SKM-1 (cell line): ENCODE data around the gene CDON.

Source experiments
- DNase-seq: peaks from one replicate; lab custom pipeline; 2025; ENCODE audit not compliant: unreplicated experiment; lab: John Stamatoyannopoulos, UW

The CDON gene

GRCh38 chr11:125945011-125945796 is 117.5 kb downstream of the CDON start:
- DNase-seq: no peak

DNA sequence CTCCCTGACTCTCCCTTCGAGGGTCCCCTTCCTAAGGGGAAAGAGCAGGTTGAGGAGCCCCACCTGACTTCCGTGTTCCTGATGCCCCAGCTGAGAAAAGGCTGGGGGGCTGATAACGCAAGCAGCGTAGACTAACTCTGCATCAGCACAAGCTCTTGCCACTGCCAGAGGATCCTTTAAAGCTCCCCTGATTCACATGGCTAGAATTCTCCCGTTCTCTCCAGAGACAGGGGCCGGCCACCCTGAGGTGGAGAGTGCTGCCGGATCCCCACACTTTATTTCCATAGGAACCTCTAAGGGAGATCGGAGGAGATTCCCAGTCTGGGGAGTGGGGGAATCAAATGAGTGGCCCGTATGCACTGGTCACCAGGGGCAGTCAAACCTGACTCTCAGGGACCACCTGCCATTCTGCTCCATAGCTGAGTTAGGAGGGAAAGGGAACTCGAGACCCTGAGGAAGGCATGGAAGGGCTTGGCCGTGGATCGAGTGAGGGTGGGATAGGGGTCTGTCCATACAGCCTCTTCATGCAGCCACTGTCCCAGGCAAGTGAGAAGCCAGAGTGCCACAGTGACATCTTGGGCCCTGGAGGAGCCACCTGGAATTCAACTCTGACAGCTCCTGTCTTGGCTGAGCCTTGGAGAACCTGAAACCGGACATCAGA is 118.2 kb downstream of the CDON start:
- no peak for DNase-seq

GRCh38 chr11:125943661-125944349 is 118.9 kb downstream of the CDON start:
- DNase-seq: no peak

GRCh38 chr11:125942771-125943428 is 119.8 kb downstream of the CDON start:
- no peak for DNase-seq

DNA sequence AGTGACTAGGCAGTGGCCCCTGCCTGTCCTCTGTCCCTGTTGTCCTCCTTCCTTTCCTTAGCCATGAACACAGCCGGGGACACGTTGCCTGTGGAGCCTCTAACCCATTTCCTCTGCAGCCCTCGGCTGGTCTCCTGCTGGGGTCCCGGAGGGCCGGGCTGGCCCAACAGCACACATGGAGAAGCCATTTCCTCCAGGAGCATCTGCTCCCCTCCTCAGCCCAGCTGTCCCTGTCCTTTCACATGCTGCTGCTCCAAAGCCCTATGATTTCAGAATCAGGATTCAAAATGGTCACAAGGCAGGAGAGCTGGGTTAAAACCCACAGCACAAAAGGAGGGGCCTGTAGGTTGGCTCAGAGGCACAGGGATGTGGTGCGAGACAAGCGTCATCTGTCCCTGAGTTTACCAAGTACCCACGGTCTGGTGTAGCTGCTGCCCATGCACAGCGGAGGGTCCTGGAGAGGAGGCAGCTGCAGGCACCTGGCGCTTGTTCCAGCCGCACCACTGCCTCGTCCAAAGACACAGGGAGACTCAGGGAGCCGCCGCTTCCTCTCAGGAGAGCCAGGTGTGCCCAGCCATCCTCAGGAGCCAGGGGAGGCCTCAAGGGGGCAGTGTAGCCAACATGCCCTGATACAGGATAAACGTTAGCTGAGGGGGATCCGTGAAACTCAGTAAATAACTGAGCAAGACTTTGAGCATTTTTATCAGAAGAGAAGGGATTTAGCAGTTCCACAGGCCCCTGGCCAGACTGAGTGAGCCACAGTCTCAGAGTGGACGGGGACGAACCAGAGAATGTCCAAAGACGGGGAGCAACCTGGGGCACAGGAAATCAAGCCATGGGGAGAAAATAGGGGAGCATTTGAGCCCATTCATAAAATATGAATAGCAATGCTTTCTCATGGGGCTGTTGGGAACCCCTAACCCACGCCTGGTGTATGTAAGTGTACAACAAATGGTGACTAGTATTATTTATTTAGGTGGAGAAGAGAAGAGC is 120.8 kb downstream of the CDON start:
- DNase-seq: no peak

DNA sequence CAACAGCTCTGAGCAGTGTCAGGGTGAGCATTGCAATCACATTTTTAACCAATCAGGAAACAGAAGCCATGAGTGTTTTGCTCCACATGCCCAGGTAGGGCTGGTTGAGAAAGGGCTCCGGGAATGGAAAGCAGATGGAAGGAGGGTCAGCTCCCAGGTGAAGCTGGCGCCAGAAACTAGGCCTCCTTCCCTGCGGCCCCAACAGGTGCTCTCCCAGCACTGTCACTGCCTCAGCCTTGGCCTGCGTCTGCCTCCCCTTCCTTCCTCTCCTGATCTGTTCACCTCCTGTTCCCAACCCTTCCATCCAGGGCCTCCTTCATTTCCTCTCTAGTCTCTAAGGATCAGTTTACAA is 121.4 kb downstream of the CDON start:
- no peak for DNase-seq

- no peak for DNase-seq
Measured at GRCh38 chr11:125940145-125940544, 122.5 kb downstream of the CDON start.

DNA sequence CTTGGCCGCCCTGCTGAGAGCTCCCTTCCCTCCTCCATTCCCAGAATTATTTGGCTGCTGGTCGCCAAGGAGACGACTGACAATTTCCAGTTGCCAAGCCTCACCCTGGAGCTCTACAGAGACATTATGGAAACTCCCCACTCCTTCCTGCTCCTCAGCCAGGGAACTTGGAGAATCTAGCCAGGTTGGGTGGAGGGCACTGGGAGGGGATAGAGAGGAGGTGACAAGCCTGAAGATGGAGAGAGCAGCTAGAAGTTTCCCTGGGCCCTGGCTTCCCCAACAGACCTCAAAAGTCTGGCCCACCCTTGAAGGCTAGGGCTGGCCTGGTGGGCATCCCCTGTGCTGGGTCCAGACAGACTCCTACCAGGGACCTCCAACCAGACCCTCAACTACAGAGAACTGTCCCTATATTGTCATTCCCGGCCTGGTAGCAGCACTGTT is 123.6 kb downstream of the CDON start:
- no peak for DNase-seq

DNA sequence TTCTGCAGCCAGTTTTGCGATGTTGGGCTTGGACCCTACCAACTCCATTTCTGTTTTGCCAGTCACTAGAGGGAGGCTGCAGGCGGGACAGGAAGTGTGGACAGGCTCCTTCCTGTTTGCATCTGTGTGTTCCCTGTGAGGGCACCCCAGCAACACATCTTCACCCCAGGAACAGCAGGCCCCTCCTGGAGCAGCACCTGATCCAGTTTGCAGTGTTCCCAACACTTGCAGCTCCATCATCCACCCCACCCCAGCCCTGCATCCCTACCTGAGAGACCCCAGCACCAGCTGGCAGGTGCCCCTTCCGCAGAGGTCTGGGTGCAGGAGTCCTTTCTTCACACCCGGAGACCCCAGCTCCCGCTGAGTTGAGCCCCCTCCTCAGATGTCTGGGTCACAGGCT is 124.2 kb downstream of the CDON start:
- DNase-seq: no peak

GRCh38 chr11:125935618-125936199 is 127.0 kb downstream of the CDON start:
- DNase-seq: no peak

GRCh38 chr11:125935056-125935455 is 127.6 kb downstream of the CDON start:
- DNase-seq: no peak

DNA sequence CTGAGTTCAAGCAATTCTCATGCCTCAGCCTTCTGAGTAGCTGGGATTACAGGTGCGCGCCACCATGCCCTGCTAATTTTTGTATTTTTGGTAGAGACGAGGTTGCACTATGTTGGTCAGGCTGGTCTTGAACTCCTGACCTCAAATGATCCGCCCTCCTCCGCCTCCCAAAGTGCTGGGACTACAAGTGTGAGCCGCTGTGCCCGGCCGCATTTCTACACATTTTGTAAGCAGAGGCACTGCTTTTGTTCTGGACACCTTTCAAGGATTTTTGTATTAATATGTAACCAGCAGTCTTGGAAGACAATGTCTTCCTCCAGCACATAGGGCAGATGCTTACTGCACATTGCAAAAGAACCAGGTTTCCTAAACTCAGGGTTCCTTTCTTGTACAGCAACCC is 128.2 kb downstream of the CDON start:
- no peak for DNase-seq

DNA sequence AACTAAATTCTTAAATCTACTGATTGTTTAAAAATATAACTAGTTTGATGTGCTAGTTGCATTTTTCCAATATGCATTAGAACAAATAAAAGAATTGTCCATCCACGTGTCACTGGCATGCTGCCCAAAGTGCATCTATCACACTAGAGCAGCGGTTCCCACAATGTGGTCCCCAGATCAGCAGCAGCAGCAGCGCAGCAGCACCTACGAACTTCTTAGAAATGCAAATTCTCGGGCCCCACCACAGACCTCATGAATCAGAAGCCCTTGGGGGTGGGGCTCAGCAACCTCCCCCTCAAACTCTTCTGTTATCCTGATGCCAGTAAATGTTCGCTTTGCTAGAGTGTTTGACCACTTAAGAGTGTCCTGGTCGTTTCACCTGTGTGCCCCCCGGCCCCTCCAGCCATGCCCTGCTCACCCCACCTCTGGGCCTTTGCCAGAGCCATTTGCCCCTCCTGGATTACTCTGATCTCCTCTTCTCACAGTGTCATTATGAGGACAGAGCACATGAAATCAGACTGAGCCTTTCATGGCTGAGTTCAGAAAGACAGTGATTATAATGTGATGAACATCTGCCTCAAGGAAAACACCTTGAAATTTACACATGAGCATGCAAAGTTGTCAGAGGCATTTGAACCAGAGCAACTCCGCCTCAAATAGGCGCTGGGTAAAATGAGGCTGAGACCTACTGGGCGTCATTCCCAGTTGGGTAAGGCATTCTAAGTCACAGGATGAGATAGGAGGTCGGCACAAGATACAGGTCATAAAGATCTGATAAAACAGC is 129.4 kb downstream of the CDON start:
- DNase-seq: no peak

GRCh38 chr11:125932301-125932700 is 130.4 kb downstream of the CDON start:
- DNase-seq: no peak

- no peak for DNase-seq
Measured at GRCh38 chr11:125931668-125932067, 131.0 kb downstream of the CDON start.

- no peak for DNase-seq
Measured at GRCh38 chr11:125931116-125931515, 131.6 kb downstream of the CDON start.

DNA sequence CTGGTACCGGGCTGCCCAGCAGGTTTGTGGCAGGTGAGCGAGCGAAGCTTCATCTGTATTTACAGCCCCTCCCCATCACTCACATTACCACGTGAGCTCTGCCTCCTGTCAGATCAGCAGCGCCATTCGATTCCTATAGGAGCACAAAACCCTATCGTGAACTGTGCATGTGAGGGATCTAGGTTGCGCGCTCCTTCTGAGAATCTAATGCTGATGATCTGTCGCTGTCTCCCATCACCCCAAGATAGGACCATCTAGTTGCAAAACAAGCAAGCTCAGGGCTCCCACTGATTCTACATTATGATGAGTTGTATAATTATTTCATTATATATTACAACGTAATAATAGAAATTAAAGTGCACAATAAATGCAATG is 132.6 kb downstream of the CDON start:
- DNase-seq: no peak

DNA sequence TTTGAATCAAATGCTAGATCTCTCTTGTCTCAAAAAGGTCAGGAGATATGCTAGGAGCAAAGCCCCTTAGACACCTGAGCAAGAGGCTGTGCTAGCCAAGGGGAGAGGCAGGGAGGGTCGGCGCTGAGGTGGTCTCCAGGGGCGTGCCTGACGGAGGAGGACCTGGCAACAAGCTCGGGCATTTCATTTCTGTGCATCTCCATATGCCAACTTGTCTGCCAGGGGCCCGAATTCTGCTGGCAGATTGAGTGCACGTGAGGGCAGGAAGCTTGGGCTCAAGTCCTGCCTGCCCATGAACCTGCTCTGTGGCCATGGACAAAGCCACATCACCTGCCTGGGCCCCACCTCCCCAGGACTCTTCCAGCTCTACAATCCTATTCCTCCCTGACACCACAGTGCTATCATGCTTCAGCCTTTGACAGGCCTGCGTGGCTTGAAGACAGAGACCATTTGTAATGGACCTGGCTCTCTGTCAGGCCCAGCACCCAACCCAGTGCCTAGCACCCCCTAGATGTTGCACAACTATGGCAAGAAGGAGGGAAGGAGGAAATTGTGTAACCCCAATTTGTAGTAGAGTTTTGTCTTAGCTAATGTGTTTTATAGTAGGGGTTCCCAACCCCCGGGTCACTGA is 133.1 kb downstream of the CDON start:
- DNase-seq: no peak

GRCh38 chr11:125926682-125927081 is 136.0 kb downstream of the CDON start:
- DNase-seq: no peak
